Right lobe of liver (tissue), 6 donors: ENCODE results near the gene HNRNPLL. TPM values are rescaled to one million over a fixed set of nuclear protein-coding genes. Genes with fewer than 3 reads are reported as not detected.

Source experiments
- ATAC-seq, 4 donors: fragments of 200-7000 bp; cut with Tn5 transposase; one replicate each; pipeline ENCODE4 v1.9.1; 2020; ENCODE audit warnings: mild to moderate bottlenecking in 4 of 4, moderate library complexity in 4 of 4
- DNase-seq, 3 donors: peaks; one replicate each; pipeline ENCODE4 v3.0.0-alpha.2; 2020
- H3K27ac ChIP-seq, 3 donors: fragments of 200-600 bp; one replicate each; pipeline ENCODE4 v1.8.0; 2022
- H3K27me3 ChIP-seq, 2 donors: fragments of 200-600 bp; one replicate each; pipeline ENCODE4 v1.8.0; 2022
- H3K36me3 ChIP-seq, 4 donors: fragments of 200-600 bp; sonication (generic) in 1 of 4; one replicate each; pipeline versions ENCODE4 v1.5.1 to v1.8.0; 2017 to 2022; ENCODE audit warnings: control low read depth in 1 of 4
- H3K4me1 ChIP-seq, 4 donors: fragments of 200-600 bp; sonication (generic) in 1 of 4; one replicate each; pipeline versions ENCODE4 v1.5.1 to v1.8.0; 2017 to 2022; ENCODE audit warnings: control low read depth in 1 of 4
- H3K4me3 ChIP-seq, 3 donors: fragments of 200-600 bp; one replicate each; pipeline ENCODE4 v1.8.0; 2022
- H3K9me3 ChIP-seq, 4 donors: fragments of 200-600 bp; sonication (generic) in 1 of 4; one replicate each; pipeline versions ENCODE4 v1.5.1 to v1.8.0; 2017 to 2022; ENCODE audit warnings: control low read depth in 1 of 4
- CTCF ChIP-seq, 4 donors: fragments of 200-600 bp in 3 of 4; fragments of 450-650 bp in 1 of 4; IDR thresholded peaks; one replicate each; pipeline versions ENCODE4 v1.5.1 to v1.8.0; 2016 to 2022; ENCODE audit warnings: antibody characterized with exemption in 4 of 4, mild to moderate bottlenecking in 2 of 4
- POLR2A ChIP-seq: fragments of 450-650 bp; IDR thresholded peaks from one replicate; pipeline ENCODE4 v1.6.1; 2017; ENCODE audit warnings: antibody characterized with exemption, mild to moderate bottlenecking
- WGBS: methylation state at CpG from one replicate; pipeline ENCODE4 v1.1.6; 2018; ENCODE audit warnings: low coverage, low lambda C conversion rate; ENCODE audit not compliant: insufficient coverage; ENCODE audit errors: missing lambda C conversion rate; 5-methylcytosine and 5-hydroxymethylcytosine counted together
- intact Hi-C, 2 donors: fragments of 100-400 bp; cut with DNase I; formaldehyde crosslinking; loops; one replicate each; pipeline versions ENCODE4 v1.11.2 to v1.14.1; 2022
- total RNA-seq, 6 experiments: library from RNA; depleted of rRNA in 2 of 6; stranded (reverse); fragments of >200 nt in 2 of 6; fragmentation: NEBNext Ultra II Directional in 3 of 6; extraction: Animal tissue kit (Norgen Biotek cat#: 25700) in 3 of 6; gene quantifications; one replicate each; pipeline versions ENCODE4 v1.1.0 to v1.2.4, GENCODE V29; 2016 to 2023
- donor health status: DM: no; HTN: yes; CAD: no.
- donor health status: DM: no; HTN: no; CAD: no.
- donor health status: DM: no; HTN: no; CAD: no.
- donor health status: DM: no; HTN: yes; CAD: no.
- donor health status: DM: no; HTN: yes; CAD: no.

The HNRNPLL gene
- total RNA-seq, 6 experiments from 2014 or later = 9.2 to 15.9 (median 13.9) TPM

GRCh38 chr2:38535744-38536506, 66.8 kb downstream of the HNRNPLL start:
- DNase-seq (peak; percentile 86 to 89 (median 87)), ATAC-seq (peak; percentile 98 to 99 (median 98))
- Histone ChIP-seq H3K4me3 (peak overlapping the region; percentile 44 to 69 (median 55)), H3K4me1 (no peaks in the 10 kb centered on the region), H3K27ac (peak overlapping the region in 1 of 3 donors; percentile 55), H3K27me3 (no peaks in the 10 kb centered on the region), H3K9me3 (no peaks in the 10 kb centered on the region), H3K36me3 (no peaks in the 10 kb centered on the region)
- TF ChIP-seq POLR2A (no peak), CTCF (IDR thresholded peaks at IDR 0.05) (peak; percentile 90 to 94 (median 92))
- intact Hi-C loops = loop anchor here in 1 of 2 donors (10.0 kb wide), 1 partner anchor 199 kb away; no protein-coding TSS in a partner anchor
- 7% methylated on average over 12 of the region's 53 CpGs for WGBS

GRCh38 chr2:38535404-38535743, 67.4 kb downstream of the HNRNPLL start:
- no peaks in the 10 kb centered on the region for H3K4me1 ChIP-seq
- H3K36me3 ChIP-seq = no peaks in the 10 kb centered on the region
- no peak for TF ChIP-seq CTCF (IDR thresholded peaks at IDR 0.05)
- H3K27me3 ChIP-seq = no peaks in the 10 kb centered on the region
- ATAC-seq (no peak), DNase-seq (no peak)
- H3K27ac ChIP-seq = no peak overlapping the region
- intact Hi-C loops = loop anchor here in 1 of 2 donors (10.0 kb wide), 1 partner anchor 199 kb away; no protein-coding TSS in a partner anchor
- WGBS = 67% methylated on average over 6 of the region's 11 CpGs
- H3K4me3 ChIP-seq = no peak overlapping the region
- H3K9me3 ChIP-seq = no peaks in the 10 kb centered on the region

- H3K9me3 ChIP-seq = no peaks in the 10 kb centered on the region
- no peak for ATAC-seq
- no peaks in the 10 kb centered on the region for H3K27me3 ChIP-seq
- H3K4me3 ChIP-seq = no peak overlapping the region
- no peaks in the 10 kb centered on the region for H3K36me3 ChIP-seq
- H3K27ac ChIP-seq = no peak overlapping the region
- no peak for DNase-seq
- intact Hi-C loops = loop anchor here in 1 of 2 donors (10.0 kb wide), 1 partner anchor 200 kb away; no protein-coding TSS in a partner anchor
- WGBS = 94% methylated on average over 5 of the region's 16 CpGs
- H3K4me1 ChIP-seq = no peaks in the 10 kb centered on the region
- no peak for TF ChIP-seq CTCF (IDR thresholded peaks at IDR 0.05)
- TF ChIP-seq POLR2A = no peak
Observed at GRCh38 chr2:38534746-38535403, 67.9 kb downstream of the HNRNPLL start.

GRCh38 chr2:38533757-38534545, 68.8 kb downstream of the HNRNPLL start:
- H3K9me3 ChIP-seq = no peaks in the 10 kb centered on the region
- intact Hi-C loops = loop anchor here in 1 of 2 donors (10.0 kb wide), 1 partner anchor 201 kb away; no protein-coding TSS in a partner anchor
- WGBS = 91% methylated on average over 8 of the region's 10 CpGs
- no peaks in the 10 kb centered on the region for H3K4me1 ChIP-seq
- ATAC-seq = no peak
- H3K4me3 ChIP-seq = no peak overlapping the region
- no peaks in the 10 kb centered on the region for H3K36me3 ChIP-seq
- no peak overlapping the region for H3K27ac ChIP-seq
- H3K27me3 ChIP-seq = no peaks in the 10 kb centered on the region
- no peak for DNase-seq
- no peak for TF ChIP-seq POLR2A
- TF ChIP-seq CTCF (IDR thresholded peaks at IDR 0.05) = no peak
